ENCODE measurements around the gene SLC13A5.

DNA sequence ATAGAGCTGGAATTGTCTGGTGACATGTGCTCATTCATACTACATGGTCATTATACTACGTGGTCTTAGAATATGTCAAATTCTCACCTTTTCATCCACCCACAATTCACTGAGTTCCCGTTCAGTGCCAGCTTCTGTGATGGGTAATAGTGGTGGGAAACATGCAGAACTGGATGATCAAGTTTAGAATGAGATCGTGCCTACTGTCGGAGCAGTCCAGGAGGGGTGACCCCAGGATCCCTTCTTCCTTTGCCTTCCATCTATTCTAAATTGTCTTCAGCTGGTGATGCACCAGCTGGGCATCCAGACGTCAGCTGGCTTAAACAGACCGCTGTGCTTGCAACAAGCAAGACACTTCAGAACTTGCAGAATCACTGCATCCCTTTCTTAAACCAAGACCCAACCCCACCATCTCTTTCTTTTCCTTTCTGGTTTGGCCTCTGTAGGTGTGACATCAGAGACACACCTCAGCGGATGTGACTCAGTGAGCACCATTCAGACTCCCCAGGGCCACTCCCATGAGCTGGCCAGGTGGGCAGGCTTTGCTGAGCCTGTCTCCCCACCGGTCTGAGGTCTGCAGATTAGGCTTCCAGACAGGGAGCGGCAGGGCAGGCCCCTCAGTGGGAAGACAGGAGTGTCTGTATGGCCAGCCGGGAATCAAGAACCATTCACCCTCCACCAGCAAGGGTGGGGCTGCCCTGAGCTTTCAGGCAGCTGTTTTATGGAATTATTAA lies 43.5 kb downstream of the SLC13A5 start:
- TF ChIP-seq, protein P1, sequence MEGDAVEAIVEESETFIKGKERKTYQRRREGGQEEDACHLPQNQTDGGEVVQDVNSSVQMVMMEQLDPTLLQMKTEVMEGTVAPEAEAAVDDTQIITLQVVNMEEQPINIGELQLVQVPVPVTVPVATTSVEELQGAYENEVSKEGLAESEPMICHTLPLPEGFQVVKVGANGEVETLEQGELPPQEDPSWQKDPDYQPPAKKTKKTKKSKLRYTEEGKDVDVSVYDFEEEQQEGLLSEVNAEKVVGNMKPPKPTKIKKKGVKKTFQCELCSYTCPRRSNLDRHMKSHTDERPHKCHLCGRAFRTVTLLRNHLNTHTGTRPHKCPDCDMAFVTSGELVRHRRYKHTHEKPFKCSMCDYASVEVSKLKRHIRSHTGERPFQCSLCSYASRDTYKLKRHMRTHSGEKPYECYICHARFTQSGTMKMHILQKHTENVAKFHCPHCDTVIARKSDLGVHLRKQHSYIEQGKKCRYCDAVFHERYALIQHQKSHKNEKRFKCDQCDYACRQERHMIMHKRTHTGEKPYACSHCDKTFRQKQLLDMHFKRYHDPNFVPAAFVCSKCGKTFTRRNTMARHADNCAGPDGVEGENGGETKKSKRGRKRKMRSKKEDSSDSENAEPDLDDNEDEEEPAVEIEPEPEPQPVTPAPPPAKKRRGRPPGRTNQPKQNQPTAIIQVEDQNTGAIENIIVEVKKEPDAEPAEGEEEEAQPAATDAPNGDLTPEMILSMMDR (IDR thresholded peaks at IDR 0.05): no peak
- TF ChIP-seq POLR2A (IDR thresholded peaks at IDR 0.05): no peak
